Stimulated activated naive B cell treated with anti-CD40 and anti-IgM and Interleukin-4, amounts not matched to agents 10 μg/mL and 1 μg/mL and 100 μg/mL, for 72 hours (primary cell): Measurements from ENCODE around the gene P2RX1.

Source experiments
- ATAC-seq, 2 donors: fragments of 150-1000 bp; cut with Tn5 transposase; replicated peaks; 2 replicates each; pipeline ENCODE4 v1.10.0; 2021; ENCODE audit warnings: moderate library complexity in 1 of 2
- DNase-seq: peaks from one replicate; pipeline ENCODE4 v3.0.0; 2021
- H3K27ac Mint-ChIP-seq: one replicate; pipeline ENCODE4 v1.8.0; 2022; ENCODE audit warnings: mild to moderate bottlenecking, mixed read lengths
- H3K27me3 Mint-ChIP-seq, 2 donors: one replicate each; pipeline ENCODE4 v1.8.0; 2022; ENCODE audit warnings: mixed read lengths in 2 of 2
- H3K36me3 Mint-ChIP-seq, 2 donors: one replicate each; pipeline ENCODE4 v1.8.0; 2022; ENCODE audit warnings: mixed read lengths in 2 of 2, mild to moderate bottlenecking in 1 of 2
- H3K4me1 Mint-ChIP-seq, 2 donors: one replicate each; pipeline ENCODE4 v1.8.0; 2022; ENCODE audit warnings: mixed read lengths in 2 of 2, mild to moderate bottlenecking in 1 of 2
- H3K4me3 Mint-ChIP-seq, 2 donors: one replicate each; pipeline ENCODE4 v1.8.0; 2022; ENCODE audit warnings: mild to moderate bottlenecking in 2 of 2, mixed read lengths in 2 of 2, moderate library complexity in 1 of 2
- H3K9me3 Mint-ChIP-seq, 2 donors: one replicate each; pipeline ENCODE4 v1.8.0; 2022; ENCODE audit warnings: mixed read lengths in 2 of 2, mild to moderate bottlenecking in 1 of 2

Gene P2RX1

GRCh38 chr17:3887804-3888203 lies 28.5 kb downstream of the P2RX1 start:
- Mint-ChIP-seq H3K9me3 (no peaks in the 10 kb centered on the region), H3K27me3 (no peaks in the 10 kb centered on the region), H3K36me3 (peaks cover 13 to 24% of the 10 kb centered on the region in 2 donors), H3K4me3 (no peak overlapping the region), H3K4me1 (peaks cover 47 to 68% of the 10 kb centered on the region in 2 donors), H3K27ac (peak overlapping the region; percentile 9)
- ATAC-seq (no peak), DNase-seq (no peak)

- H3K27me3 Mint-ChIP-seq: no peaks in the 10 kb centered on the region
- ATAC-seq: no peak
These were observed 28.9 kb downstream of the P2RX1 start for GRCh38 chr17:3887394-3887793.

GRCh38 chr17:3886776-3887175 lies 29.5 kb downstream of the P2RX1 start:
- Mint-ChIP-seq H3K9me3 (no peaks in the 10 kb centered on the region), H3K36me3 (peaks cover 14 to 26% of the 10 kb centered on the region in 2 donors), H3K27me3 (no peaks in the 10 kb centered on the region), H3K27ac (peak overlapping the region; percentile 85), H3K4me1 (peaks cover 48 to 72% of the 10 kb centered on the region in 2 donors), H3K4me3 (peak overlapping the region in 1 of 2 donors; percentile 3)
- no peak for DNase-seq
- ATAC-seq: peak; percentile 55 to 62

More at GRCh38 chr17:3887394-3887793, 28.9 kb downstream of the P2RX1 start:
- peaks cover 48 to 72% of the 10 kb centered on the region in 2 donors for H3K4me1 Mint-ChIP-seq
- H3K27ac Mint-ChIP-seq: peak overlapping the region; percentile 85
- H3K9me3 Mint-ChIP-seq: no peaks in the 10 kb centered on the region
- H3K36me3 Mint-ChIP-seq: peaks cover 14 to 26% of the 10 kb centered on the region in 2 donors
- H3K4me3 Mint-ChIP-seq: peak overlapping the region in 1 of 2 donors; percentile 3
- DNase-seq: no peak

- H3K4me1 Mint-ChIP-seq: peaks cover 40 to 64% of the 10 kb centered on the region in 2 donors
- DNase-seq: no peak
- H3K27me3 Mint-ChIP-seq: no peaks in the 10 kb centered on the region
- no peak for ATAC-seq
- H3K9me3 Mint-ChIP-seq: no peaks in the 10 kb centered on the region
- no peak overlapping the region for H3K4me3 Mint-ChIP-seq
- H3K36me3 Mint-ChIP-seq: peaks cover 14 to 32% of the 10 kb centered on the region in 2 donors
- H3K27ac Mint-ChIP-seq: peak overlapping the region; percentile 47
These were observed 30.3 kb downstream of the P2RX1 start for GRCh38 chr17:3885970-3886369.

GRCh38 chr17:3885271-3885670 lies 31.0 kb downstream of the P2RX1 start:
- no peak overlapping the region for H3K27ac Mint-ChIP-seq
- no peak for ATAC-seq
- no peaks in the 10 kb centered on the region for H3K27me3 Mint-ChIP-seq
- no peak for DNase-seq
- H3K4me1 Mint-ChIP-seq: peaks cover 33 to 57% of the 10 kb centered on the region in 2 donors
- H3K9me3 Mint-ChIP-seq: no peaks in the 10 kb centered on the region
- H3K4me3 Mint-ChIP-seq: no peak overlapping the region
- peaks cover 15 to 32% of the 10 kb centered on the region in 2 donors for H3K36me3 Mint-ChIP-seq

GRCh38 chr17:3884188-3884587 lies 32.1 kb downstream of the P2RX1 start:
- Mint-ChIP-seq H3K9me3 (no peaks in the 10 kb centered on the region), H3K4me3 (no peak overlapping the region), H3K36me3 (peaks cover 23 to 42% of the 10 kb centered on the region in 2 donors), H3K27me3 (no peaks in the 10 kb centered on the region), H3K27ac (no peak overlapping the region), H3K4me1 (peaks cover 27 to 46% of the 10 kb centered on the region in 2 donors)
- DNase-seq (no peak), ATAC-seq (no peak)

- Mint-ChIP-seq H3K9me3 (no peaks in the 10 kb centered on the region), H3K4me3 (no peak overlapping the region), H3K27me3 (no peaks in the 10 kb centered on the region), H3K27ac (no peak overlapping the region), H3K4me1 (peaks cover 19 to 27% of the 10 kb centered on the region in 2 donors), H3K36me3 (peaks cover 29 to 56% of the 10 kb centered on the region in 2 donors)
- ATAC-seq (peak; percentile 26 to 36), DNase-seq (no peak)
These were observed 34.0 kb downstream of the P2RX1 start for GRCh38 chr17:3882276-3882675.

GRCh38 chr17:3880983-3881382 lies 35.3 kb downstream of the P2RX1 start:
- no peaks in the 10 kb centered on the region for H3K27me3 Mint-ChIP-seq

GRCh38 chr17:3879591-3880417 lies 36.5 kb downstream of the P2RX1 start:
- H3K36me3 Mint-ChIP-seq: peaks cover 44 to 66% of the 10 kb centered on the region in 2 donors
- peaks cover 6 to 14% of the 10 kb centered on the region in 2 donors for H3K4me1 Mint-ChIP-seq
- ATAC-seq: no peak
- no peaks in the 10 kb centered on the region for H3K9me3 Mint-ChIP-seq
- no peaks in the 10 kb centered on the region for H3K27me3 Mint-ChIP-seq
- H3K4me3 Mint-ChIP-seq: no peak overlapping the region
- no peak for DNase-seq
- no peak overlapping the region for H3K27ac Mint-ChIP-seq

More at GRCh38 chr17:3880983-3881382, 35.3 kb downstream of the P2RX1 start:
- peak overlapping the region; percentile 59 for H3K27ac Mint-ChIP-seq
- H3K4me1 Mint-ChIP-seq: peaks cover 6 to 14% of the 10 kb centered on the region in 2 donors
- no peak overlapping the region for H3K4me3 Mint-ChIP-seq
- ATAC-seq (no peak), DNase-seq (no peak)
- H3K9me3 Mint-ChIP-seq: no peaks in the 10 kb centered on the region
- peaks cover 39 to 64% of the 10 kb centered on the region in 2 donors for H3K36me3 Mint-ChIP-seq

GRCh38 chr17:3879186-3879585 lies 37.1 kb downstream of the P2RX1 start:
- no peak overlapping the region for H3K27ac Mint-ChIP-seq

GRCh38 chr17:3877220-3877619 lies 39.0 kb downstream of the P2RX1 start:
- H3K4me3 Mint-ChIP-seq: no peak overlapping the region
- no peaks in the 10 kb centered on the region for H3K9me3 Mint-ChIP-seq
- DNase-seq (no peak), ATAC-seq (no peak)
- H3K4me1 Mint-ChIP-seq: peaks cover 2% of the 10 kb centered on the region in 2 donors
- no peak overlapping the region for H3K27ac Mint-ChIP-seq
- peaks cover 45 to 62% of the 10 kb centered on the region in 2 donors for H3K36me3 Mint-ChIP-seq
- H3K27me3 Mint-ChIP-seq: no peaks in the 10 kb centered on the region

More at GRCh38 chr17:3879186-3879585, 37.1 kb downstream of the P2RX1 start:
- no peaks in the 10 kb centered on the region for H3K9me3 Mint-ChIP-seq
- peaks cover 38 to 62% of the 10 kb centered on the region in 2 donors for H3K36me3 Mint-ChIP-seq
- peaks cover 6 to 14% of the 10 kb centered on the region in 2 donors for H3K4me1 Mint-ChIP-seq
- DNase-seq (no peak), ATAC-seq (no peak)
- H3K27me3 Mint-ChIP-seq: no peaks in the 10 kb centered on the region
- no peak overlapping the region for H3K4me3 Mint-ChIP-seq

GRCh38 chr17:3875317-3875716 lies 40.9 kb downstream of the P2RX1 start:
- H3K27me3 Mint-ChIP-seq: no peaks in the 10 kb centered on the region
- no peak for DNase-seq
- H3K27ac Mint-ChIP-seq: no peak overlapping the region
- H3K4me3 Mint-ChIP-seq: no peak overlapping the region
- peaks cover 54 to 71% of the 10 kb centered on the region in 2 donors for H3K36me3 Mint-ChIP-seq
- no peak for ATAC-seq
- H3K4me1 Mint-ChIP-seq: peaks cover 5 to 9% of the 10 kb centered on the region in 2 donors
- H3K9me3 Mint-ChIP-seq: no peaks in the 10 kb centered on the region

GRCh38 chr17:3873862-3874261 lies 42.4 kb downstream of the P2RX1 start:
- no peak for DNase-seq
- no peak for ATAC-seq
- no peaks in the 10 kb centered on the region for H3K9me3 Mint-ChIP-seq
- H3K27me3 Mint-ChIP-seq: no peaks in the 10 kb centered on the region
- peaks cover 5 to 9% of the 10 kb centered on the region in 2 donors for H3K4me1 Mint-ChIP-seq
- H3K36me3 Mint-ChIP-seq: peaks cover 50 to 67% of the 10 kb centered on the region in 2 donors
- no peak overlapping the region for H3K27ac Mint-ChIP-seq
- H3K4me3 Mint-ChIP-seq: no peak overlapping the region

GRCh38 chr17:3870871-3871306 lies 45.4 kb downstream of the P2RX1 start:
- H3K27me3 Mint-ChIP-seq: no peaks in the 10 kb centered on the region
- H3K4me1 Mint-ChIP-seq: peaks cover 5 to 9% of the 10 kb centered on the region in 2 donors
- peak overlapping the region; percentile 72 for H3K27ac Mint-ChIP-seq
- ATAC-seq (no peak), DNase-seq (no peak)
- H3K4me3 Mint-ChIP-seq: peak overlapping the region in 1 of 2 donors; percentile 51
- H3K9me3 Mint-ChIP-seq: no peaks in the 10 kb centered on the region
- peaks cover 36 to 55% of the 10 kb centered on the region in 2 donors for H3K36me3 Mint-ChIP-seq

GRCh38 chr17:3867606-3868005 lies 48.7 kb downstream of the P2RX1 start:
- DNase-seq (no peak), ATAC-seq (no peak)
- Mint-ChIP-seq H3K27ac (peak overlapping the region; percentile 1), H3K4me3 (no peak overlapping the region), H3K36me3 (peaks cover 20 to 35% of the 10 kb centered on the region in 2 donors), H3K27me3 (no peaks in the 10 kb centered on the region), H3K4me1 (peaks cover 5 to 9% of the 10 kb centered on the region in 2 donors), H3K9me3 (no peaks in the 10 kb centered on the region)
